OCI-LY3 (cell line): ENCODE results near the gene VWA3B.

Source experiments
- H2AFZ ChIP-seq: fragments of 200-600, 300-600 bp; shearing (Covaris generic); 2 replicates; pipeline ENCODE4 v1.6.0; 2014; ENCODE audit warnings: antibody characterized with exemption, low read depth, low read length
- H3K27ac ChIP-seq: fragments of 200-600, 300-600 bp; sonication (generic); 2 replicates; pipeline ENCODE4 v1.5.1; 2014; ENCODE audit warnings: mild to moderate bottlenecking, low read length, moderate library complexity, mixed read lengths
- H3K27me3 ChIP-seq: fragments of 200-600, 300-600 bp; sonication (generic); 2 replicates; pipeline ENCODE4 v1.6.1; 2014; ENCODE audit warnings: low read depth, low read length, mixed read lengths
- H3K36me3 ChIP-seq: fragments of 200-600, 300-600 bp; sonication (generic); replicated peaks from 2 replicates; pipeline ENCODE3; 2014; ENCODE audit warnings: low read depth, low read length, mixed read lengths
- H3K4me1 ChIP-seq: fragments of 300-600, 200-600 bp; sonication (generic); 2 replicates; pipeline ENCODE4 v1.6.1; 2014; ENCODE audit warnings: low read length, mixed read lengths
- H3K4me2 ChIP-seq: fragments of 200-600, 300-600 bp; sonication (generic); 2 replicates; pipeline ENCODE4 v1.6.1; 2014; ENCODE audit warnings: low read length, mixed read lengths
- H3K4me3 ChIP-seq: fragments of 300-600, 200-600 bp; sonication (generic); 2 replicates; pipeline ENCODE4 v1.5.1; 2014; ENCODE audit warnings: antibody characterized with exemption, mild to moderate bottlenecking, low read length, moderate library complexity
- H3K79me2 ChIP-seq: fragments of 300-600, 200-600 bp; shearing (Covaris generic); 2 replicates; pipeline ENCODE4 v1.6.1; 2014; ENCODE audit warnings: mild to moderate bottlenecking, low read length, mixed read lengths
- H3K9ac ChIP-seq: fragments of 300-600, 200-600 bp; shearing (Covaris generic); 2 replicates; pipeline ENCODE4 v1.6.0; 2014; ENCODE audit warnings: mild to moderate bottlenecking, low read length, moderate library complexity
- H3K9me3 ChIP-seq: fragments of 200-600, 300-600 bp; shearing (Covaris generic); 2 replicates; pipeline ENCODE4 v1.6.1; 2014; ENCODE audit warnings: low read length, mixed read lengths; ENCODE audit not compliant: insufficient read depth
- H4K20me1 ChIP-seq: fragments of 200-600, 300-600 bp; sonication (generic); 2 replicates; pipeline ENCODE4 v1.6.1; 2016; ENCODE audit warnings: low read length, mixed read lengths; ENCODE audit not compliant: insufficient read depth
- CTCF ChIP-seq: fragments of 200-600, 300-600 bp; sonication (generic); IDR thresholded peaks from 2 replicates; pipeline ENCODE4 v1.5.1; 2014; ENCODE audit warnings: antibody characterized with exemption, low read length, low read depth
- EZH2phosphoT487 ChIP-seq: fragments of 200-600 bp; shearing (Covaris generic); IDR thresholded peaks from 2 replicates; pipeline ENCODE4 v1.6.1; 2018; ENCODE audit warnings: antibody characterized with exemption, mixed run types, low read depth

The VWA3B gene

DNA sequence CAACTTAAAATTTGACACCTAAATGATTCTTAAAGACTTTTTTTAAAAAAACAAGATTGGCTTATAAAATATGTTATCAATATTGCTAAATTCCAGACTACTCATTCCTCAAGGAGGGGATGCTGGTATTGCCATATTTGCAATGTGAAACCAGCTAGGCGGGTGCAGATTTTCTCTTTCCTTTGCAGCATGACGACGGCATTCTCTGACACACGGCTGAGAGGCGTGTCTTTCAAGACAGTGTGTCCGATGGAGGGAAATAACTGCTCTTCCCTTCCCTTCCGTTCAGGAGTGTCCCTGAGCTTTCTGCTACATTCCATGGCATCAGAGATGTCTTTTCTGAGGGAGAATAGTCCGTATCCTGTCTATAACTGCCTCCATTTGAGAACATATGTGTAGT is 221.1 kb downstream of the VWA3B start:
- H3K4me3 ChIP-seq: no peak overlapping the region
- H3K4me2 ChIP-seq: no peak overlapping the region
- peaks cover 22% of the 10 kb centered on the region; the same call in 1 of the 2 replicates for H3K27me3 ChIP-seq
- no peaks in the 10 kb centered on the region for H3K4me1 ChIP-seq
- H3K36me3 ChIP-seq: no peaks in the 10 kb centered on the region
- TF ChIP-seq CTCF (no peak), EZH2phosphoT487 (no peak)
- no peak overlapping the region for H3K27ac ChIP-seq
- no peaks in the 10 kb centered on the region for H3K9me3 ChIP-seq
- no peaks in the 10 kb centered on the region for H3K79me2 ChIP-seq
- H3K9ac ChIP-seq: no peak overlapping the region
- H2AFZ ChIP-seq: no peak overlapping the region
- no peaks in the 10 kb centered on the region for H4K20me1 ChIP-seq

- H3K4me2 ChIP-seq: no peak overlapping the region
- no peaks in the 10 kb centered on the region for H3K4me1 ChIP-seq
- no peak overlapping the region for H3K4me3 ChIP-seq
- H4K20me1 ChIP-seq: no peaks in the 10 kb centered on the region
- H3K27me3 ChIP-seq: peaks cover 22% of the 10 kb centered on the region; the same call in 1 of the 2 replicates
- no peak overlapping the region for H3K9ac ChIP-seq
- H2AFZ ChIP-seq: no peak overlapping the region
- no peak for TF ChIP-seq EZH2phosphoT487
- TF ChIP-seq CTCF: no peak
- no peak overlapping the region for H3K27ac ChIP-seq
- no peaks in the 10 kb centered on the region for H3K79me2 ChIP-seq
- H3K9me3 ChIP-seq: no peaks in the 10 kb centered on the region
- no peaks in the 10 kb centered on the region for H3K36me3 ChIP-seq
Observed at GRCh38 chr2:98308532-98308931, 221.6 kb downstream of the VWA3B start.

- no peak for TF ChIP-seq CTCF
- no peak for TF ChIP-seq EZH2phosphoT487
- no peak overlapping the region for H2AFZ ChIP-seq
- peaks cover 22% of the 10 kb centered on the region; the same call in 1 of the 2 replicates for H3K27me3 ChIP-seq
Observed at GRCh38 chr2:98309580-98309979, 222.6 kb downstream of the VWA3B start.

GRCh38 chr2:98310010-98310409 is 223.0 kb downstream of the VWA3B start:
- H3K27me3 ChIP-seq: peaks cover 22% of the 10 kb centered on the region; the same call in 1 of the 2 replicates
- no peaks in the 10 kb centered on the region for H3K36me3 ChIP-seq
- no peak overlapping the region for H3K27ac ChIP-seq
- no peak overlapping the region for H3K9ac ChIP-seq
- H3K4me2 ChIP-seq: no peak overlapping the region
- H3K79me2 ChIP-seq: no peaks in the 10 kb centered on the region
- H3K4me3 ChIP-seq: no peak overlapping the region
- no peaks in the 10 kb centered on the region for H3K4me1 ChIP-seq
- no peaks in the 10 kb centered on the region for H3K9me3 ChIP-seq
- TF ChIP-seq CTCF (no peak), EZH2phosphoT487 (no peak)
- H4K20me1 ChIP-seq: no peaks in the 10 kb centered on the region
- H2AFZ ChIP-seq: no peak overlapping the region

More at GRCh38 chr2:98309580-98309979, 222.6 kb downstream of the VWA3B start:
- Histone ChIP-seq H3K9ac (no peak overlapping the region), H4K20me1 (no peaks in the 10 kb centered on the region), H3K4me1 (no peaks in the 10 kb centered on the region), H3K27ac (no peak overlapping the region), H3K79me2 (no peaks in the 10 kb centered on the region), H3K4me2 (no peak overlapping the region), H3K4me3 (no peak overlapping the region), H3K9me3 (no peaks in the 10 kb centered on the region), H3K36me3 (no peaks in the 10 kb centered on the region)
